HepG2 (cell line): ENCODE measurements around the gene PRKCZ. TPM values are rescaled to one million over a fixed set of nuclear protein-coding genes. Genes with fewer than 3 reads are reported as not detected.

Experiments used
- ATAC-seq: fragments of 200-7000 bp; cut with Tn5 transposase; 3 replicates; pipeline ENCODE4 v1.9.1; 2020; ENCODE audit warnings: mild to moderate bottlenecking, moderate library complexity
- BruUV-seq: library from RNA; stranded (reverse); fragments of 400-500 nt; replicated peaks from 2 replicates; lab custom pipeline; 2021; lab: Mats Ljungman, UMichigan
- CTCF ChIA-PET: fragments of 300-600 bp; formaldehyde crosslinking; extraction: SDS; loops from one replicate; lab custom pipeline; 2021; ENCODE audit warnings: low total read pairs, inconsistent platforms, low intra/inter-chr PET ratio; lab: Yijun Ruan, JAX
- POLR2A ChIA-PET: fragments of 350-600 bp; sonication (Branson Sonifier 250); formaldehyde crosslinking; loops from one replicate; lab custom pipeline; 2020; ENCODE audit warnings: antibody characterized with exemption, inconsistent platforms; lab: Yijun Ruan, JAX
- DNase-seq: peaks from one replicate; pipeline ENCODE4 v3.0.0-alpha.2; 2015; ENCODE audit warnings: low spot score
- FAIRE-seq: peaks from 3 replicates; lab custom pipeline; 2011; peaks lifted over from hg19 to GRCh38; lab: Jason Lieb, UNC
- H2AFZ ChIP-seq: one replicate; pipeline ENCODE4 v1.6.1; 2011; ENCODE audit warnings: low read length, inconsistent platforms
- H3K27ac ChIP-seq: fragments of 300-600 bp; 3 replicates; pipeline ENCODE4 v1.8.0; 2011; ENCODE audit warnings: mixed run types, mild to moderate bottlenecking, mixed read lengths, low read length, inconsistent platforms; ENCODE audit not compliant: insufficient read depth; ENCODE audit errors: extremely low read length
- H3K27me3 ChIP-seq, 2 experiments: fragments of 200-600 bp in 1 of 2; 2 replicates in 1 of 2; 3 replicates in 1 of 2; pipeline versions ENCODE4 v1.6.0 to v1.8.0; 2011; ENCODE audit warnings: low read length in 2 of 2, mild to moderate bottlenecking in 2 of 2, moderate library complexity in 2 of 2, inconsistent platforms in 1 of 2; ENCODE audit not compliant: insufficient read depth in 2 of 2, control insufficient read depth in 1 of 2
- H3K36me3 ChIP-seq, 2 experiments: fragments of 200-600 bp in 1 of 2; replicated peaks in 1 of 2; 2 replicates in 1 of 2; 3 replicates in 1 of 2; pipeline versions ENCODE4 v1.5.1 to v1.8.0; 2011; ENCODE audit warnings: low read length in 2 of 2, inconsistent platforms in 1 of 2; ENCODE audit not compliant: insufficient read depth in 2 of 2, control insufficient read depth in 1 of 2
- H3K4me1 ChIP-seq: 2 replicates; pipeline ENCODE4 v1.5.1; 2012; ENCODE audit warnings: low read length, inconsistent platforms; ENCODE audit not compliant: insufficient read depth
- H3K4me2 ChIP-seq: 2 replicates; pipeline ENCODE4 v1.6.0; 2011; ENCODE audit warnings: low read depth, low read length, inconsistent platforms
- H3K4me3 ChIP-seq, 3 experiments: fragments of 200-600 bp in 1 of 3; sonication (generic), shearing (Covaris generic) in 1 of 3; replicated peaks in 1 of 3; 2 replicates each; pipeline ENCODE4 v1.5.1; 2011 to 2016; ENCODE audit warnings: low read length in 3 of 3, inconsistent platforms in 2 of 3, low read depth in 2 of 3, mild to moderate bottlenecking in 2 of 3, control low read depth in 1 of 3, mixed read lengths in 1 of 3; ENCODE audit not compliant: insufficient read depth in 1 of 3
- H3K79me2 ChIP-seq: one replicate; pipeline ENCODE4 v1.6.1; 2011; ENCODE audit warnings: low read length, inconsistent platforms; ENCODE audit not compliant: insufficient read depth
- H3K9ac ChIP-seq: 2 replicates; pipeline ENCODE4 v1.6.0; 2011; ENCODE audit warnings: mild to moderate bottlenecking, low read depth, low read length, inconsistent platforms; ENCODE audit not compliant: insufficient read depth
- H3K9me3 ChIP-seq: 2 replicates; pipeline ENCODE4 v1.5.1; 2012; ENCODE audit warnings: mild to moderate bottlenecking, low read length
- H4K20me1 ChIP-seq: 2 replicates; pipeline ENCODE4 v1.6.0; 2011; ENCODE audit warnings: inconsistent platforms, mild to moderate bottlenecking, low read length, moderate library complexity; ENCODE audit not compliant: insufficient read depth
- ELF3 ChIP-seq: IDR thresholded peaks from 2 replicates; pipeline ENCODE4 v1.6.1; 2016; ENCODE audit warnings: missing genetic modification reagents, missing compliant biosample characterization
- HMG20A ChIP-seq: IDR thresholded peaks from 2 replicates; pipeline ENCODE4 v1.6.1; 2016; ENCODE audit warnings: borderline replicate concordance
- KLF11 ChIP-seq: IDR thresholded peaks from 2 replicates; pipeline ENCODE4 v1.6.1; 2016; ENCODE audit warnings: missing compliant biosample characterization
- MAFK ChIP-seq, 2 experiments: IDR thresholded peaks in 1 of 2; conservative IDR thresholded peaks in 1 of 2; 2 replicates each; pipeline ENCODE4 v1.6.1; 2011; ENCODE audit warnings: improper control_type of control experiment in 2 of 2, low read length in 2 of 2
- PRPF4 ChIP-seq: fragments of 200-400 bp; formaldehyde crosslinking; IDR thresholded peaks from 2 replicates; pipeline ENCODE4 v1.6.1; 2016; ENCODE audit warnings: low read length, low read depth; ENCODE audit not compliant: poor library complexity, severe bottlenecking
- SNAI1 ChIP-seq: sonication (generic); formaldehyde crosslinking; IDR thresholded peaks from 2 replicates; pipeline ENCODE4 v1.5.0; 2020; ENCODE audit warnings: mild to moderate bottlenecking, missing genetic modification reagents, borderline replicate concordance
- ZNF256 ChIP-seq: sonication (generic); formaldehyde crosslinking; conservative IDR thresholded peaks from 2 replicates; pipeline ENCODE4 v1.4.0; 2020; ENCODE audit warnings: missing genetic modification reagents
- ZNF34 ChIP-seq: sonication (generic); formaldehyde crosslinking; IDR thresholded peaks from 2 replicates; pipeline ENCODE4 v1.4.0; 2020; ENCODE audit warnings: mild to moderate bottlenecking, missing genetic modification reagents, borderline replicate concordance
- ZNF569 ChIP-seq: sonication (generic); formaldehyde crosslinking; IDR thresholded peaks from 2 replicates; pipeline ENCODE4 v1.5.0; 2020; ENCODE audit warnings: mild to moderate bottlenecking, missing genetic modification reagents, moderate library complexity, borderline replicate concordance
- WGBS: methylation state at CpG from one replicate; pipeline ENCODE4 v1.1.6; 2017; ENCODE audit warnings: low lambda C conversion rate; 5-methylcytosine and 5-hydroxymethylcytosine counted together
- in situ Hi-C: cut with HindIII; loops from 2 replicates; pipeline ENCODE4 v1.10.0; 2017; ENCODE audit warnings: low pct_unique_long_range_greater_than_20kb; ENCODE audit not compliant: extremely low pct_ligation_motif_present
- intact Hi-C: fragments of 100-400 bp; cut with micrococcal nuclease; formaldehyde crosslinking; loops from one replicate; pipeline ENCODE4 v1.10.0; 2022; ENCODE audit not compliant: unreplicated experiment
- polyA plus RNA-seq, 8 experiments: library from polyadenylated mRNA; depleted of rRNA in 3 of 8; stranded (reverse) in 7 of 8; unstranded in 1 of 8; fragments of >200 nt; fragmentation: Illumina TruSeq in 4 of 8; extraction: Trizol in 4 of 8; gene quantifications; 2 replicates each; pipeline versions ENCODE4 v1.2.1 to v1.2.3, GENCODE V29; 2011 to 2016; ENCODE audit warnings: low read depth in 4 of 8, missing spikeins in 1 of 8, mixed read lengths in 1 of 8; ENCODE audit not compliant: insufficient read depth in 1 of 8
- total RNA-seq, 5 experiments: library from RNA; depleted of rRNA; stranded (reverse); fragments of >200 nt; fragmentation: Illumina TruSeq; extraction: Trizol; gene quantifications; 2 replicates each; pipeline ENCODE4 v1.2.3, GENCODE V29; 2016; ENCODE audit warnings: low read depth in 1 of 5
- TF ChIP-seq, protein P1 (sequence below): sonication (generic); formaldehyde crosslinking; IDR thresholded peaks from 2 replicates; pipeline ENCODE4 v1.4.0; 2020; ENCODE audit warnings: missing genetic modification reagents
- TF ChIP-seq, protein P2 (sequence below), 2 experiments: sonication (generic) in 1 of 2; formaldehyde crosslinking in 1 of 2; IDR thresholded peaks; 2 replicates each; pipeline versions ENCODE4 v1.4.0 to v1.6.1; 2016 to 2020; ENCODE audit warnings: borderline replicate concordance in 1 of 2, low read depth in 1 of 2, mild to moderate bottlenecking in 1 of 2, missing genetic modification reagents in 1 of 2

PRKCZ gene
- total and polyA plus RNA-seq, 2 of the 13 experiments (the other 11 are each of a cell fraction or from before 2014, with no cell fraction given) = 34.7 to 85.2 TPM

DNA sequence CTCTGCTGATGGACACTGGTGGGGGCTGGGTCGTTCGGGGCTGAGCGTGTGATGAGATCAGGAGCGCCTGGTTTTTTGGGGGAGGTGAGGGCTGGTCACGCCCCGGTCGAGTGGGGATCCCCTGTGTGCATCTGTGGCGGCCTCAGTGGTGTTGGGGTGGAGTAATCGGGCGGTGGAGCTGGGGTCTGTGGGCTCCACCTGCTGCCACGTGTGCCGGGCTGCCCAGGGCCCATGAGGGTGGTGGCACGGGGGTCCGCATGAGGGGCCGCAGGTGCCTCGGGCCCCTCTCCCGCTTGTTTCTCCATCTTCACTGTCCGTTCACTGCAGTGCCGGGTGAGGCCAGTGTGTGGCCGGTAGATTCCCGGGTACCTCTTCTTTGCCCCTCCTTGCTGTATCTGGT is 17.2 kb downstream of the PRKCZ start (continued):
- TF ChIP-seq ZNF34 (CRISPR knock-in tag) = no peak
- TF ChIP-seq, all 625 proteins: peak for 0

DNA sequence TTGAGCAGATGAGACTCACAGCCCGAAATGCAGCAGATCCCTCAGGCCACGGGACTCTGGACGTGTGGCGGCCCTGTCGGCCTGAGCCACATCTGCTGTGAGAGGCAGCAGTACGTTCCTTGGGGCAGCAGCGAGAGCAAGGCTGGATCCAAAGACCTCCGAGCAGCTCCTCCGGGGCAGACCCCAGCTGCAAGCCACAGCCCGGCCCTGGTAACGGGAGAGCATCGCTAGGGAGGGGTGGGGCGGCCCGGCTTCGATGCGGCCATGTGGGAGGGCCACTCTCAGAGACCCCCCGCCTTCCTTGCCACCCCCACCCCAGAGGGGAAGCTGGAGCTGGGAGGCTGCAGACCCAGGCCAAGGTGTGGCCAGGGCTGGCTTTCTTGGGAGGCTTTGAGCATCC is 17.8 kb downstream of the PRKCZ start:
- FAIRE-seq = no peak
- DNase-seq = no peak
- Histone ChIP-seq H3K9me3 (no peaks in the 10 kb centered on the region), H2AFZ (no peak overlapping the region), H3K79me2 (peaks cover 8% of the 10 kb centered on the region), H3K27me3 (no peaks in the 10 kb centered on the region), H3K4me2 (no peak overlapping the region), H3K27ac (no peak overlapping the region), H3K9ac (no peak overlapping the region), H3K36me3 (peaks cover 2 to 15% of the 10 kb centered on the region in 2 experiments; a peak in 2 of 5 replicates), H3K4me1 (peaks cover 14% of the 10 kb centered on the region), H4K20me1 (no peaks in the 10 kb centered on the region), H3K4me3 (no peak overlapping the region)
- BruUV-seq = no TSS peak
- 96% methylated on average over 4 of the region's 17 CpGs for WGBS
- in situ Hi-C loops (no loop called here), intact Hi-C loops (no loop called here)
- POLR2A ChIA-PET = no interaction called here
- no peak for ATAC-seq
- CTCF ChIA-PET = no interaction called here
- TF ChIP-seq SNAI1 (CRISPR knock-in tag) (no peak), MAFK (conservative IDR thresholded peaks at IDR 0.05 in 1 of 2, IDR thresholded peaks at IDR 0.05 in 1 of 2; ENCODE audit: low read length in 2 of 2) (no peak)

DNA sequence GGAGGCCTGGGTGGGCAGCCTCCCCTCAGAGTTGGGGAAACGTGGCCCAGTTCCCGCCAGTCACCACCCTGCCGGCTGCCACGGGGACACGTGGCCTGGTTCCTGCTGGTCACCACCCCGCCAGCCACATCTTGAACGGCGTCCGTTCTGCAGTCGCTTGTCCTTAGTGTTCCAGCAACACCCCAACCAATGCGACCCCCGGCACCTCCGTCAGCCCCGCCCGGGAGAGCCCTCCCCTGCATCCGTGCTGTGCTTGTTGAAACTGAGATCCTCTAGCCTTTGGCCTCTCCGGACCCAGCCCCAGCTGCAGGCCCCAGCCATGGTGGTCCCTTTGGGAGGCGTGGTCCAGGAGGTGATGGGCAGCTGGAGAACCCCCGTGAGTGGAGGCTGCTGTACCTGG is 18.7 kb downstream of the PRKCZ start:
- Histone ChIP-seq H3K27ac (no peak overlapping the region), H3K79me2 (peaks cover 8% of the 10 kb centered on the region), H3K36me3 (peaks cover 2 to 15% of the 10 kb centered on the region in 2 experiments; a peak in 2 of 5 replicates), H3K27me3 (no peaks in the 10 kb centered on the region), H4K20me1 (no peaks in the 10 kb centered on the region), H3K9ac (no peak overlapping the region), H3K4me2 (no peak overlapping the region), H3K9me3 (no peaks in the 10 kb centered on the region), H3K4me1 (peaks cover 14% of the 10 kb centered on the region), H2AFZ (no peak overlapping the region), H3K4me3 (no peak overlapping the region)
- intact Hi-C loops = no loop called here
- ATAC-seq (no peak), DNase-seq (no peak), FAIRE-seq (no peak)
- CTCF ChIA-PET = no interaction called here
- WGBS = 99% methylated on average over 19 of the region's 19 CpGs
- POLR2A ChIA-PET = no interaction called here
- BruUV-seq = no TSS peak
- in situ Hi-C loops = no loop called here
- TF ChIP-seq ZNF256 (no peak), HMG20A (CRISPR knock-in tag) (no peak), ZNF569 (no peak), KLF11 (no peak), PRPF4 (no peak), ELF3 (CRISPR knock-in tag) (no peak)
- TF ChIP-seq, protein P1, sequence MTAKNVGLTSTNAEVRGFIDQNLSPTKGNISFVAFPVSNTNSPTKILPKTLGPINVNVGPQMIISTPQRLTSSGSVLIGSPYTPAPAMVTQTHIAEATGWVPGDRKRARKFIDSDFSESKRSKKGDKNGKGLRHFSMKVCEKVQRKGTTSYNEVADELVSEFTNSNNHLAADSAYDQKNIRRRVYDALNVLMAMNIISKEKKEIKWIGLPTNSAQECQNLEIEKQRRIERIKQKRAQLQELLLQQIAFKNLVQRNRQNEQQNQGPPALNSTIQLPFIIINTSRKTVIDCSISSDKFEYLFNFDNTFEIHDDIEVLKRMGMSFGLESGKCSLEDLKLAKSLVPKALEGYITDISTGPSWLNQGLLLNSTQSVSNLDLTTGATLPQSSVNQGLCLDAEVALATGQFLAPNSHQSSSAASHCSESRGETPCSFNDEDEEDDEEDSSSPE (CRISPR knock-in tag) = no peak
- TF ChIP-seq, protein P2, sequence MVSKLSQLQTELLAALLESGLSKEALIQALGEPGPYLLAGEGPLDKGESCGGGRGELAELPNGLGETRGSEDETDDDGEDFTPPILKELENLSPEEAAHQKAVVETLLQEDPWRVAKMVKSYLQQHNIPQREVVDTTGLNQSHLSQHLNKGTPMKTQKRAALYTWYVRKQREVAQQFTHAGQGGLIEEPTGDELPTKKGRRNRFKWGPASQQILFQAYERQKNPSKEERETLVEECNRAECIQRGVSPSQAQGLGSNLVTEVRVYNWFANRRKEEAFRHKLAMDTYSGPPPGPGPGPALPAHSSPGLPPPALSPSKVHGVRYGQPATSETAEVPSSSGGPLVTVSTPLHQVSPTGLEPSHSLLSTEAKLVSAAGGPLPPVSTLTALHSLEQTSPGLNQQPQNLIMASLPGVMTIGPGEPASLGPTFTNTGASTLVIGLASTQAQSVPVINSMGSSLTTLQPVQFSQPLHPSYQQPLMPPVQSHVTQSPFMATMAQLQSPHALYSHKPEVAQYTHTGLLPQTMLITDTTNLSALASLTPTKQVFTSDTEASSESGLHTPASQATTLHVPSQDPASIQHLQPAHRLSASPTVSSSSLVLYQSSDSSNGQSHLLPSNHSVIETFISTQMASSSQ (IDR thresholded peaks at IDR 0.05; ENCODE audit: low read depth) = no peak
- TF ChIP-seq, protein P2 (CRISPR knock-in tag; IDR thresholded peaks at IDR 0.05; ENCODE audit: borderline replicate concordance) = no peak
